ENCODE measurements around the gene TXNRD1.

The TXNRD1 gene

GRCh38 chr12:104314242-104314614 is 98.6 kb downstream of the TXNRD1 start:
- TF ChIP-seq CTCF (IDR thresholded peaks at IDR 0.05), result no peak

- no peak for TF ChIP-seq CTCF (IDR thresholded peaks at IDR 0.05)
Measured at GRCh38 chr12:104315326-104316224, 100.0 kb downstream of the TXNRD1 start.

GRCh38 chr12:104316936-104317335 is 101.4 kb downstream of the TXNRD1 start:
- TF ChIP-seq CTCF (IDR thresholded peaks at IDR 0.05), result no peak

- no peak for TF ChIP-seq CTCF (IDR thresholded peaks at IDR 0.05)
Measured at GRCh38 chr12:104317538-104318210, 102.1 kb downstream of the TXNRD1 start.

GRCh38 chr12:104319028-104319427 is 103.4 kb downstream of the TXNRD1 start:
- TF ChIP-seq CTCF (IDR thresholded peaks at IDR 0.05), result no peak

GRCh38 chr12:104319918-104320626 is 104.5 kb downstream of the TXNRD1 start:
- no peak for TF ChIP-seq CTCF (IDR thresholded peaks at IDR 0.05)

- TF ChIP-seq CTCF (IDR thresholded peaks at IDR 0.05), result no peak
Measured at GRCh38 chr12:104320627-104321024, 105.0 kb downstream of the TXNRD1 start.
